PC-9 (cell line): ENCODE measurements around the gene ATG10. TPM values are rescaled to one million over a fixed set of nuclear protein-coding genes. Genes with fewer than 3 reads are reported as not detected.

Source experiments
- BruUV-seq: library from RNA; stranded (reverse); fragments of 400-500 nt; replicated peaks from 2 replicates; lab custom pipeline; 2021; lab: Mats Ljungman, UMichigan
- CTCF ChIA-PET: fragments of 300-600 bp; sonication (Branson Sonifier 250); formaldehyde crosslinking; loops from one replicate; lab custom pipeline; 2022; ENCODE audit warnings: antibody characterized with exemption; lab: Charles Lee
- POLR2A ChIA-PET: fragments of 300-600 bp; sonication (Branson Sonifier 250); formaldehyde crosslinking; loops from one replicate; lab custom pipeline; 2022; ENCODE audit warnings: antibody characterized with exemption; ENCODE audit not compliant: unreplicated experiment; lab: Charles Lee
- DNase-seq, 2 experiments: peaks; one replicate each; pipeline versions ENCODE4 v3.0.0 to v3.0.0-alpha.2; 2015 to 2022; ENCODE audit warnings: mixed read lengths in 1 of 2
- H2AFZ ChIP-seq: fragments of 200-600 bp; sonication (generic); 2 replicates; pipeline ENCODE4 v1.8.1; 2017; ENCODE audit warnings: antibody characterized with exemption
- H3F3A ChIP-seq: fragments of 200-600 bp; sonication (generic); 2 replicates; pipeline ENCODE4 v1.8.1; 2017; ENCODE audit warnings: antibody characterized with exemption, mild to moderate bottlenecking, low read depth; ENCODE audit not compliant: insufficient read depth
- H3K27ac ChIP-seq: fragments of 200-600 bp; sonication (generic); 2 replicates; pipeline ENCODE4 v1.6.1; 2016; ENCODE audit warnings: mixed run types
- H3K27me3 ChIP-seq: fragments of 200-600 bp; sonication (generic); 2 replicates; pipeline ENCODE4 v1.6.1; 2016; ENCODE audit warnings: low read depth, mixed run types; ENCODE audit not compliant: insufficient read depth
- H3K36me3 ChIP-seq: fragments of 200-600 bp; sonication (generic); 2 replicates; pipeline ENCODE4 v1.6.1; 2016; ENCODE audit warnings: low read depth, mixed run types
- H3K4me1 ChIP-seq: fragments of 200-600 bp; sonication (generic); replicated peaks from 2 replicates; pipeline ENCODE4 v1.6.1; 2016; ENCODE audit warnings: mixed run types; ENCODE audit not compliant: insufficient read depth
- H3K4me2 ChIP-seq: fragments of 200-600 bp; sonication (generic); 2 replicates; pipeline ENCODE4 v1.6.1; 2017; ENCODE audit warnings: mixed run types
- H3K4me3 ChIP-seq: fragments of 200-600 bp; sonication (generic); 2 replicates; pipeline ENCODE4 v1.6.1; 2016; ENCODE audit warnings: mixed run types
- H3K79me2 ChIP-seq: fragments of 200-600 bp; sonication (generic); 2 replicates; pipeline ENCODE4 v1.6.1; 2017; ENCODE audit warnings: low read depth, mixed run types
- H3K9me2 ChIP-seq: fragments of 200-600 bp; sonication (generic); 2 replicates; pipeline ENCODE4 v1.8.1; 2017; ENCODE audit warnings: mild to moderate bottlenecking; ENCODE audit not compliant: insufficient read depth
- H3K9me3 ChIP-seq: fragments of 200-600 bp; sonication (generic); 2 replicates; pipeline ENCODE4 v1.8.1; 2016; ENCODE audit warnings: low read depth; ENCODE audit not compliant: insufficient read depth
- H4K20me1 ChIP-seq: fragments of 200-600 bp; sonication (generic); 2 replicates; pipeline ENCODE4 v1.8.1; 2017; ENCODE audit not compliant: insufficient read depth
- CTCF ChIP-seq: fragments of 200-600 bp; sonication (generic); conservative IDR thresholded peaks from 2 replicates; pipeline ENCODE4 v1.6.1; 2017; ENCODE audit warnings: mixed run types, antibody characterized with exemption, mild to moderate bottlenecking, moderate library complexity
- EZH2 ChIP-seq: fragments of 200-600 bp; sonication (generic); IDR thresholded peaks from 2 replicates; pipeline ENCODE4 v1.8.0; 2017; ENCODE audit warnings: antibody characterized with exemption, low read depth
- intact Hi-C: fragments of 100-400 bp; cut with micrococcal nuclease; formaldehyde crosslinking; loops from one replicate; pipeline ENCODE4 v1.10.0; 2022; ENCODE audit not compliant: unreplicated experiment
- total RNA-seq: library from RNA; stranded (reverse); gene quantifications from 2 replicates; pipeline ENCODE4 v1.2.3, GENCODE V29; 2021

Gene ATG10
- total RNA-seq, 1 experiment from 2014 or later = 12.7 TPM

GRCh38 chr5:82291420-82291819 is 319.6 kb downstream of the ATG10 start:
- Histone ChIP-seq H4K20me1 (no peaks in the 10 kb centered on the region), H3K4me1 (no peaks in the 10 kb centered on the region), H3F3A (no peaks in the 10 kb centered on the region), H3K4me2 (no peak overlapping the region), H3K36me3 (no peaks in the 10 kb centered on the region), H3K27me3 (no peaks in the 10 kb centered on the region), H3K9me3 (no peaks in the 10 kb centered on the region), H3K27ac (no peak overlapping the region), H3K9me2 (no peaks in the 10 kb centered on the region), H2AFZ (no peak overlapping the region), H3K4me3 (no peak overlapping the region), H3K79me2 (no peaks in the 10 kb centered on the region)
- intact Hi-C loops = no loop called here
- ChIA-PET CTCF (no interaction called here), POLR2A (no interaction called here)
- DNase-seq = no peak
- BruUV-seq = no TSS peak
- TF ChIP-seq CTCF = no peak
- no peak for TF ChIP-seq EZH2

GRCh38 chr5:82295144-82295543 is 323.3 kb downstream of the ATG10 start:
- Histone ChIP-seq H3K27ac (no peak overlapping the region), H3K4me3 (no peak overlapping the region), H3K9me3 (no peaks in the 10 kb centered on the region), H3F3A (no peaks in the 10 kb centered on the region), H2AFZ (no peak overlapping the region), H4K20me1 (no peaks in the 10 kb centered on the region), H3K4me1 (no peaks in the 10 kb centered on the region), H3K9me2 (no peaks in the 10 kb centered on the region), H3K4me2 (no peak overlapping the region), H3K36me3 (no peaks in the 10 kb centered on the region), H3K27me3 (no peaks in the 10 kb centered on the region), H3K79me2 (no peaks in the 10 kb centered on the region)
- ChIA-PET CTCF (interaction anchor here (0.7 kb wide), 1 partner anchor 690 kb away, joined by 3 read pairs; no protein-coding TSS in a partner anchor), POLR2A (interaction anchor here (0.6 kb wide), 1 partner anchor 782 kb away, joined by 4 read pairs; the partner anchor contains the start of gene XRCC4)
- intact Hi-C loops = no loop called here
- TF ChIP-seq CTCF (no peak), EZH2 (no peak)
- no TSS peak for BruUV-seq
- DNase-seq = no peak

- Histone ChIP-seq H4K20me1 (no peaks in the 10 kb centered on the region), H3K27me3 (no peaks in the 10 kb centered on the region), H3K27ac (no peak overlapping the region), H3K4me2 (no peak overlapping the region), H3K4me1 (no peaks in the 10 kb centered on the region), H2AFZ (no peak overlapping the region), H3K79me2 (no peaks in the 10 kb centered on the region), H3K36me3 (no peaks in the 10 kb centered on the region), H3K9me2 (no peaks in the 10 kb centered on the region), H3F3A (no peaks in the 10 kb centered on the region), H3K9me3 (no peaks in the 10 kb centered on the region), H3K4me3 (no peak overlapping the region)
- BruUV-seq = no TSS peak
- POLR2A ChIA-PET = no interaction called here
- CTCF ChIA-PET = no interaction called here
- DNase-seq = no peak
- intact Hi-C loops = no loop called here
- TF ChIP-seq CTCF = no peak
- TF ChIP-seq EZH2 = no peak
These were observed 324.2 kb downstream of the ATG10 start for GRCh38 chr5:82295959-82296531.
